ENCODE measurements around the gene LTB. TPM values are rescaled to one million over a fixed set of nuclear protein-coding genes. Genes with fewer than 3 reads are reported as not detected.

Gene LTB
- total and polyA plus RNA-seq, 2 donors (not counting 3 experiments of a cell fraction or from before 2014, with no cell fraction given): 1.2 to 2.1 TPM

DNA sequence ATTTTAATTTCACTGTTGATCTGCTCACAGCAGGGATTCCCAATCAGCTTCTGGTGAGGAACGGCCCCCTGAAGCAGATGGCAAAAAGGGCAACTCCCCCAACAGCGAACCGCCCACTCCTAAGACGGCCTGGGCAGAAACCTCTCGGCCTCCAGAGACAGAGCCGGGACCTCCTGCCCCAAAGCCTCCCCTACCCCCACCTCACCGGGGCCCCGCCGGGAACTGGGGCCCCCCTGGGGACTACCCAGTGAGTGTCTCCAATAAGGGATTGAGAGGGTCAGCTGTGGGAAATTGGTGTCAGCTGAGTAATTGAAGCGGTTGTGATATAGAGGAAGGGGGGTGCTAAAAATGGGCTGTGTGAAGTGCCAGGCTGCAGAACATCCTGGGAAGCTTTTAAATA lies 44.7 kb upstream of the LTB start:
- no peak overlapping the region for H3K9ac ChIP-seq (replicated peaks; ENCODE audit: extremely low read depth, insufficient read depth, low read length)
- BruUV-seq (replicated peaks): no TSS peak
- FAIRE-seq: no peak
- TF ChIP-seq MYC (IDR thresholded peaks at IDR 0.05; ENCODE audit: low read depth, low read length) (no peak), JUN (IDR thresholded peaks at IDR 0.05; ENCODE audit: borderline replicate concordance, insufficient read depth, insufficient read length, low read depth) (no peak), GATA2 (IDR thresholded peaks at IDR 0.05; ENCODE audit: insufficient read depth, insufficient read length, low read depth, low read length) (no peak), POLR2AphosphoS5 (IDR thresholded peaks at IDR 0.05; ENCODE audit: insufficient read depth, low read depth, low read length) (no peak), POLR2A (IDR thresholded peaks at IDR 0.05; ENCODE audit: low read depth, low read length) (no peak), FOS (IDR thresholded peaks at IDR 0.05; ENCODE audit: borderline replicate concordance, insufficient read depth, low read length) (no peak), EZH2 (IDR thresholded peaks at IDR 0.05; ENCODE audit: borderline replicate concordance, low read depth, low read length, severe bottlenecking) (no peak)
- TF ChIP-seq, protein P1, sequence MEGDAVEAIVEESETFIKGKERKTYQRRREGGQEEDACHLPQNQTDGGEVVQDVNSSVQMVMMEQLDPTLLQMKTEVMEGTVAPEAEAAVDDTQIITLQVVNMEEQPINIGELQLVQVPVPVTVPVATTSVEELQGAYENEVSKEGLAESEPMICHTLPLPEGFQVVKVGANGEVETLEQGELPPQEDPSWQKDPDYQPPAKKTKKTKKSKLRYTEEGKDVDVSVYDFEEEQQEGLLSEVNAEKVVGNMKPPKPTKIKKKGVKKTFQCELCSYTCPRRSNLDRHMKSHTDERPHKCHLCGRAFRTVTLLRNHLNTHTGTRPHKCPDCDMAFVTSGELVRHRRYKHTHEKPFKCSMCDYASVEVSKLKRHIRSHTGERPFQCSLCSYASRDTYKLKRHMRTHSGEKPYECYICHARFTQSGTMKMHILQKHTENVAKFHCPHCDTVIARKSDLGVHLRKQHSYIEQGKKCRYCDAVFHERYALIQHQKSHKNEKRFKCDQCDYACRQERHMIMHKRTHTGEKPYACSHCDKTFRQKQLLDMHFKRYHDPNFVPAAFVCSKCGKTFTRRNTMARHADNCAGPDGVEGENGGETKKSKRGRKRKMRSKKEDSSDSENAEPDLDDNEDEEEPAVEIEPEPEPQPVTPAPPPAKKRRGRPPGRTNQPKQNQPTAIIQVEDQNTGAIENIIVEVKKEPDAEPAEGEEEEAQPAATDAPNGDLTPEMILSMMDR (IDR thresholded peaks at IDR 0.05; ENCODE audit: extremely low read depth in 1 of 2, insufficient read depth in 1 of 2, low read depth in 1 of 2, low read length in 2 of 2): no peak
- TF ChIP-seq, protein P2, sequence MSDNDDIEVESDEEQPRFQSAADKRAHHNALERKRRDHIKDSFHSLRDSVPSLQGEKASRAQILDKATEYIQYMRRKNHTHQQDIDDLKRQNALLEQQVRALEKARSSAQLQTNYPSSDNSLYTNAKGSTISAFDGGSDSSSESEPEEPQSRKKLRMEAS (IDR thresholded peaks at IDR 0.05; ENCODE audit: insufficient read depth, insufficient read length): no peak
- ChIA-PET POLR2A (no interaction called here), CTCF (interaction anchor here (1.2 to 2.4 kb wide), 2 partner anchors 12 to 25 kb away, joined by 4 to 5 read pairs; partner anchors contain the start of gene BAG6)
- dilution Hi-C loops (cut with MboI; ENCODE audit: extremely low pct_ligation_motif_present, low sequenced_read_pairs) (no loop called here), intact Hi-C loops (cut with micrococcal nuclease) (no loop called here)
- H3K36me3 ChIP-seq (ENCODE audit: control insufficient read depth in 2 of 2, extremely low read depth in 1 of 2, insufficient read depth in 2 of 2, low read length in 2 of 2): peaks cover 41 to 72% of the 10 kb centered on the region in 2 experiments
- no peak for DNase-seq (ENCODE audit: low read depth, low spot score)
- no peaks in the 10 kb centered on the region for H3K9me3 ChIP-seq (replicated peaks; ENCODE audit: control insufficient read depth, insufficient read depth, low read length)
- H4K20me1 ChIP-seq (replicated peaks; ENCODE audit: control insufficient read depth, extremely low read depth, insufficient read depth, low read length): no peaks in the 10 kb centered on the region
- H3K27me3 ChIP-seq (ENCODE audit: control insufficient read depth in 2 of 2, insufficient read depth in 2 of 2, low read length in 2 of 2): no peaks in the 10 kb centered on the region
- no peak overlapping the region for H3K27ac ChIP-seq (ENCODE audit: insufficient read depth, low read depth, low read length)
- no peaks in the 10 kb centered on the region for H3K9me1 ChIP-seq (replicated peaks; ENCODE audit: control insufficient read depth, extremely low read depth, insufficient read depth, low read length)
- no peak overlapping the region for H2AFZ ChIP-seq (ENCODE audit: low read depth, low read length)
- no peak overlapping the region for H3K4me2 ChIP-seq (ENCODE audit: insufficient read depth, low read length)
- peaks cover 9% of the 10 kb centered on the region for H3K4me1 ChIP-seq (ENCODE audit: control insufficient read depth, extremely low read depth, insufficient read depth, low read length)
- peaks cover 58% of the 10 kb centered on the region for H3K79me2 ChIP-seq (ENCODE audit: control insufficient read depth, insufficient read depth, low read length)
- no peak overlapping the region for H3K4me3 ChIP-seq (replicated peaks in 1 of 3; ENCODE audit: insufficient read depth in 1 of 3, low read depth in 1 of 3, low read length in 3 of 3)
